OCI-LY3 (cell line): ENCODE data around the gene GADD45G.

Experiments used
- EZH2phosphoT487 ChIP-seq: fragments of 200-600 bp; shearing (Covaris generic); IDR thresholded peaks from 2 replicates; pipeline ENCODE4 v1.6.1; 2018; ENCODE audit warnings: antibody characterized with exemption, mixed run types, low read depth
- TF ChIP-seq, protein P1 (sequence below): fragments of 200-600, 300-600 bp; sonication (generic); IDR thresholded peaks from 2 replicates; pipeline ENCODE4 v1.5.1; 2014; ENCODE audit warnings: antibody characterized with exemption, low read length, low read depth

DNA sequence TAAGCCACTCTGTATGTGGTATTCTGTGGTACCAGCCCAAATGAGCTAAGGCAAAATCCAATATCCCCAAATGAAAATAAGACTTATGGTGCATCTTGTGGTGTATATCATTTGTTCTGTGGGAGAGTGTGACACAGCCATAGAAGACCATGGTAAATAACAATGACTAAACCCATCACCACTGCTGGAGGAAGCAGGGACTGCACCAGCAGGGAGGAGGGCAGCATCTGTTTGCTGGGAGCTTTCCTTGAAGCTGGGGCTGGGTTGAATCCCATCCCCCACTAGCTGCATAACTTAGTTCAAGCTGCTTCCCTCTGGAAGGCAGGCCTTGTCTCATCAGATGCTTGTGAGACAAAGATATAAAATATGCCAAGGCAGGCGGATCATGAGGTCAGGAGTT is 14.2 kb downstream of the GADD45G start:
- no peak for TF ChIP-seq EZH2phosphoT487
- TF ChIP-seq, protein P1, sequence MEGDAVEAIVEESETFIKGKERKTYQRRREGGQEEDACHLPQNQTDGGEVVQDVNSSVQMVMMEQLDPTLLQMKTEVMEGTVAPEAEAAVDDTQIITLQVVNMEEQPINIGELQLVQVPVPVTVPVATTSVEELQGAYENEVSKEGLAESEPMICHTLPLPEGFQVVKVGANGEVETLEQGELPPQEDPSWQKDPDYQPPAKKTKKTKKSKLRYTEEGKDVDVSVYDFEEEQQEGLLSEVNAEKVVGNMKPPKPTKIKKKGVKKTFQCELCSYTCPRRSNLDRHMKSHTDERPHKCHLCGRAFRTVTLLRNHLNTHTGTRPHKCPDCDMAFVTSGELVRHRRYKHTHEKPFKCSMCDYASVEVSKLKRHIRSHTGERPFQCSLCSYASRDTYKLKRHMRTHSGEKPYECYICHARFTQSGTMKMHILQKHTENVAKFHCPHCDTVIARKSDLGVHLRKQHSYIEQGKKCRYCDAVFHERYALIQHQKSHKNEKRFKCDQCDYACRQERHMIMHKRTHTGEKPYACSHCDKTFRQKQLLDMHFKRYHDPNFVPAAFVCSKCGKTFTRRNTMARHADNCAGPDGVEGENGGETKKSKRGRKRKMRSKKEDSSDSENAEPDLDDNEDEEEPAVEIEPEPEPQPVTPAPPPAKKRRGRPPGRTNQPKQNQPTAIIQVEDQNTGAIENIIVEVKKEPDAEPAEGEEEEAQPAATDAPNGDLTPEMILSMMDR: no peak
